HG02884 (cell line): Measurements from ENCODE around the gene PPP1R16B.

ENCODE experiments used
- ATAC-seq: cut with Tn5 transposase; IDR thresholded peaks from one replicate; pipeline ENCODE4 v1.9.1; 2021; ENCODE audit warnings: mild to moderate bottlenecking, moderate library complexity; ENCODE audit not compliant: unreplicated experiment

PPP1R16B gene

GRCh38 chr20:38894091-38894847 lies 88.8 kb downstream of the PPP1R16B start:
- no peak for ATAC-seq

- no peak for ATAC-seq
Measured at GRCh38 chr20:38895098-38895949, 89.8 kb downstream of the PPP1R16B start.

GRCh38 chr20:38896009-38896594 lies 90.6 kb downstream of the PPP1R16B start:
- no peak for ATAC-seq

- ATAC-seq: no peak
Measured at GRCh38 chr20:38897267-38897666, 91.8 kb downstream of the PPP1R16B start.

GRCh38 chr20:38900606-38901005 lies 95.1 kb downstream of the PPP1R16B start:
- no peak for ATAC-seq

GRCh38 chr20:38902601-38903000 lies 97.1 kb downstream of the PPP1R16B start:
- ATAC-seq: no peak

GRCh38 chr20:38903335-38903734 lies 97.8 kb downstream of the PPP1R16B start:
- ATAC-seq: no peak

- ATAC-seq: no peak
Measured at GRCh38 chr20:38905375-38905774, 99.9 kb downstream of the PPP1R16B start.

- ATAC-seq: no peak
Measured at GRCh38 chr20:38907918-38908677, 102.6 kb downstream of the PPP1R16B start.

GRCh38 chr20:38915355-38915754 lies 109.9 kb downstream of the PPP1R16B start:
- no peak for ATAC-seq

- no peak for ATAC-seq
Measured at GRCh38 chr20:38917657-38918056, 112.2 kb downstream of the PPP1R16B start.

- ATAC-seq: no peak
Measured at GRCh38 chr20:38918172-38918571, 112.7 kb downstream of the PPP1R16B start.

- ATAC-seq: no peak
Measured at GRCh38 chr20:38919683-38920082, 114.2 kb downstream of the PPP1R16B start.

- no peak for ATAC-seq
Measured at GRCh38 chr20:38920411-38920810, 114.9 kb downstream of the PPP1R16B start.

- no peak for ATAC-seq
Measured at GRCh38 chr20:38920851-38921250, 115.4 kb downstream of the PPP1R16B start.

- ATAC-seq: no peak
Measured at GRCh38 chr20:38924718-38925117, 119.2 kb downstream of the PPP1R16B start.

- peak; percentile 93 for ATAC-seq
Measured at GRCh38 chr20:38926142-38926933, 120.8 kb downstream of the PPP1R16B start, which contains the start of gene FAM83D. TSS of gene FAM83D (plus strand) at chr20:38926417. CDS start at chr20:38926443, 26 bp downstream.

GRCh38 chr20:38926934-38927616 lies 121.6 kb downstream of the PPP1R16B start:
- peak; percentile 5 for ATAC-seq

- no peak for ATAC-seq
Measured at GRCh38 chr20:38927902-38928578, 122.5 kb downstream of the PPP1R16B start.
